ES-I3 (cell line): Measurements from ENCODE around the gene WNK3.

ENCODE experiments used
- H3K36me3 ChIP-seq: 2 replicates; pipeline ENCODE4 v1.6.1; 2013; ENCODE audit warnings: mild to moderate bottlenecking, low read length, control low read depth, moderate library complexity; ENCODE audit not compliant: insufficient read depth
- H3K4me1 ChIP-seq: 2 replicates; pipeline ENCODE4 v1.6.1; 2013; ENCODE audit warnings: mild to moderate bottlenecking, control low read depth, low read length; ENCODE audit not compliant: insufficient read depth
- H3K9ac ChIP-seq: 2 replicates; pipeline ENCODE4 v1.6.1; 2013; ENCODE audit warnings: low read depth, mild to moderate bottlenecking, low read length, moderate library complexity
- H3K9me3 ChIP-seq: 2 replicates; pipeline ENCODE4 v1.6.1; 2013; ENCODE audit warnings: mild to moderate bottlenecking, low read length, moderate library complexity; ENCODE audit not compliant: control insufficient read depth, insufficient read depth

Gene WNK3

GRCh38 chrX:54171091-54171490 is 186.8 kb downstream of the WNK3 start:
- no peak overlapping the region for H3K9ac ChIP-seq
- no peaks in the 10 kb centered on the region for H3K36me3 ChIP-seq
- H3K4me1 ChIP-seq, result peaks cover 4% of the 10 kb centered on the region; the same call in 1 of the 2 replicates
- H3K9me3 ChIP-seq, result no peaks in the 10 kb centered on the region

GRCh38 chrX:54166915-54167314 is 190.9 kb downstream of the WNK3 start:
- Histone ChIP-seq H3K9me3 (no peaks in the 10 kb centered on the region), H3K4me1 (peaks cover 4% of the 10 kb centered on the region; the same call in 1 of the 2 replicates)

DNA sequence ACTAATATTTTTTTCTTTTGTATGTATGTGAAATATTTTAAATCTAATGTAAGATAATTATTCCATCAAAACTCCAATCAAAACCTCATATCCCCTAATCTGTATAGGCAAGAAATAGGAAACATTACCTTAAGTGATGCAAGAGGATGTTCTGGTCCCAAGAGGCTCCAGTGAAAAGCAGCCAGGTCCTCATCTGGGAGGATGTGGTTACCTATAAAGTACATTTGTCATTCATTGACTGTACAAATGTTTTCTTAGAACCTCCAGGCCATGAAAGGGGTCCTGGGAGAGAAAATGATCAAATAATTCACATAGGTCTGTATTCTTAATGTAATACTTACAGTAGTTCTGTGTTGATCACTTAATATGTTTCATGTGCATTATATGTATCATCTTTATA is 200.3 kb downstream of the WNK3 start:
- Histone ChIP-seq H3K36me3 (no peaks in the 10 kb centered on the region), H3K4me1 (no peaks in the 10 kb centered on the region), H3K9ac (no peak overlapping the region), H3K9me3 (no peaks in the 10 kb centered on the region)

More at GRCh38 chrX:54166915-54167314, 190.9 kb downstream of the WNK3 start:
- no peak overlapping the region for H3K9ac ChIP-seq
- H3K36me3 ChIP-seq, result no peaks in the 10 kb centered on the region
